PC-9 (cell line): Measurements from ENCODE around the gene ARSG.

Experiments
- EZH2 ChIP-seq: fragments of 200-600 bp; sonication (generic); IDR thresholded peaks from 2 replicates; pipeline ENCODE4 v1.8.0; 2017; ENCODE audit warnings: antibody characterized with exemption, low read depth
- TF ChIP-seq, protein P1 (sequence below): fragments of 200-600 bp; sonication (generic); conservative IDR thresholded peaks from 2 replicates; pipeline ENCODE4 v1.6.1; 2017; ENCODE audit warnings: mixed run types, antibody characterized with exemption, mild to moderate bottlenecking, moderate library complexity

DNA sequence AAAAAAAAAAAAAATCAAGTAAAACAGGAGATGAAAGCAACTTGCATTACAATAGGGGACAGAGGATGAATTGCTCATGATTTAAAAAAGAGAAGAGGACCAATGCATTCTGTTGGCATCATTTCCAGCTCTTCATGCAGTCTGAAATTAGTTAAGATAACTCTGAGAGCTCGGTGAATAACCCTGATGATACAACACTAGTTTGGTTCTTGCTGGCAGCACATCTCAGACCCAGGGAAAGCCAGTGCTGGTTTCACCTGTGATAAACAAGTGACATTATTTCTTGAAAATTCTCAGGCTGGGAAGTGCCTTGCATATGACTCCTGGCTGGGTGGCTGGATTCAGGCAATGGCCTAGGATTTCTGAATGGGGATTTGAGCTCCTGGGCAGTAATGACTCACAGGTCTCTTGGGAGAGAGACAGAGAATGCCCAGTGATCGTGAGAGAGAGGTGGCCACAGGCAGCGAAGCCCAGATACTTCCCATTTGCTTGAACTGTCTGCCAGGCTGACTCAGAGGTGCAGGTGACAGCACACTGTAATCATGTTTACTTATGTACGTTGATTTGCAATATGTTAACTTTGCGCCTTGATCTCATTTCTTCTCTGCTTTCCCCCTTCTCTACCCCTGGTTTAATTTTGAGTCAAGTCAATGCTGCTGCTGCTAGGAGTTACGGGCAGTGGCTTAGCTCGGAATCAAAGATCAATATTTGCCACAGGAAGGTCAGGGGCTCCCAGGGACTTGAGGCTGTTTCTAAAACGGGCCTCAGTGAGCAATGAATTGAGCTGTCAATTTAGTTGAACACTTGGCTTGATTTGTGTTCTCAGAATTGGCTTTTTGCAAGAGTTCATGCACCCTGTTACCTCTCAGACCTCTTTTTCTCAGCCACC is 27.1 kb downstream of the ARSG start:
- TF ChIP-seq, protein P1, sequence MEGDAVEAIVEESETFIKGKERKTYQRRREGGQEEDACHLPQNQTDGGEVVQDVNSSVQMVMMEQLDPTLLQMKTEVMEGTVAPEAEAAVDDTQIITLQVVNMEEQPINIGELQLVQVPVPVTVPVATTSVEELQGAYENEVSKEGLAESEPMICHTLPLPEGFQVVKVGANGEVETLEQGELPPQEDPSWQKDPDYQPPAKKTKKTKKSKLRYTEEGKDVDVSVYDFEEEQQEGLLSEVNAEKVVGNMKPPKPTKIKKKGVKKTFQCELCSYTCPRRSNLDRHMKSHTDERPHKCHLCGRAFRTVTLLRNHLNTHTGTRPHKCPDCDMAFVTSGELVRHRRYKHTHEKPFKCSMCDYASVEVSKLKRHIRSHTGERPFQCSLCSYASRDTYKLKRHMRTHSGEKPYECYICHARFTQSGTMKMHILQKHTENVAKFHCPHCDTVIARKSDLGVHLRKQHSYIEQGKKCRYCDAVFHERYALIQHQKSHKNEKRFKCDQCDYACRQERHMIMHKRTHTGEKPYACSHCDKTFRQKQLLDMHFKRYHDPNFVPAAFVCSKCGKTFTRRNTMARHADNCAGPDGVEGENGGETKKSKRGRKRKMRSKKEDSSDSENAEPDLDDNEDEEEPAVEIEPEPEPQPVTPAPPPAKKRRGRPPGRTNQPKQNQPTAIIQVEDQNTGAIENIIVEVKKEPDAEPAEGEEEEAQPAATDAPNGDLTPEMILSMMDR = no peak
- TF ChIP-seq EZH2 = no peak
